Suppressor macrophage (primary cell): ENCODE measurements around the gene OXLD1.

Source experiments
- DNase-seq, 4 experiments: peaks; one replicate each; pipeline ENCODE4 v3.0.0-alpha.2; 2020 to 2022

Gene OXLD1

GRCh38 chr17:81682565-81683207 is 16.3 kb upstream of the OXLD1 start:
- peak in 2 of 4 experiments; percentile 11 to 37 for DNase-seq

GRCh38 chr17:81681672-81682071 is 15.3 kb upstream of the OXLD1 start:
- DNase-seq: no peak

GRCh38 chr17:81680150-81680549 is 13.7 kb upstream of the OXLD1 start:
- DNase-seq: no peak

DNA sequence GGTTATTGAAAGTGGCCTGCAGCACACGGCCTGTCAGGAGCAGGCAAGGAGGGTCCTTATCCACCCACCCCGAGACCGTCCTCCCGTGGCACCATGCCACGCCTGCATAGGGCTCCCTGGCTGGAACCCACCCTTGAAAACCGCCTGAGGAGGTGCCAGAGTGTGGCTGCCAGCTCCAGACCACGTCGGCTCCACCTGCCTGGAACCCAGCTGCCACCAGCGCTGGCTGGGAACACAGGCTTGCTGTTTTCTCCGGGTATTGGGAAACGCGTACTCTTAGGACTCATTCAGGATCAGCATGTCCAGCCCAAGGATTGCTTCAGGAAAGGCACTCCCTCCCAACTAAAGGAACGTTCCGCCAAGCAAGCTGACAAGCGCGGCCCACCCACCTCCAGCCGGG is 10.5 kb upstream of the OXLD1 start:
- no peak for DNase-seq

GRCh38 chr17:81675515-81676221 is 9.3 kb upstream of the OXLD1 start:
- peak in 2 of 4 experiments; percentile 15 to 28 for DNase-seq

DNA sequence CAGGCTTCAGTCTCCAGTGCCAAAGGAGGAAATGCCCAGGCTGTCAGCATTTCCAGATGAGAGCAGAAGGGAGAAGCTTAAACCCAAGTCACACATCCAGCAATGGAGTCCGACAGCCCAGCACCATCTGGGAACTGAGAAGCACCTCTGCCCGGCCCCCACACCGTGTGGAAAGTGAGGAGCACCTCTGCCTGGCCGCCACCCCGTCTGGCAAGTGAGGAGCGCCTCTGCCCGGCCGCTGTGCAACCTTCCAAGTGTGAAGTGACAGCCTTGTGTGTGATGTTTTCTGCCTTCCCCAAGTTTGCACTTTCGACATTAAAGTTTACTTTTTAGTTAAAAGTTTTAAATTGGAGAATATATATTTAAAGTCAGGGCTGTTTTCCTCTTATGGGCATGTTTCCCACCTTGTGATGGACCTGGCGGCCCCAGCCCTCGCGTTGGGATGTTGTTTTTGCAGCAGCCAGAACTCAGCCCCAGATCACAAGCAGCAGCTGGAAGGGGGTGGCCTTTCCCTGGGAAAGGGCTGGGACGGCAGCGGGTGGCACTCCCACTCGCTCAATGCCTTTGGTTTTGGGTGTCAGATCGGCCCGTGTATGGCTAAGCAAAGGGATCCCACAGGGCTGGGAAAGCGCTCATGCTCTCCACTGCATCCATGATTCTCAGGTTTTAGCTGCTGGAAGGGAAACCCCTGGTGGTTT is 7.3 kb upstream of the OXLD1 start:
- DNase-seq: no peak

- no peak for DNase-seq
Observed at GRCh38 chr17:81672954-81673353, 6.5 kb upstream of the OXLD1 start.

GRCh38 chr17:81672504-81672903 is 6.1 kb upstream of the OXLD1 start:
- no peak for DNase-seq

GRCh38 chr17:81667754-81668153 is 1.3 kb upstream of the OXLD1 start:
- DNase-seq: peak in 1 of 4 experiments; percentile 27

DNA sequence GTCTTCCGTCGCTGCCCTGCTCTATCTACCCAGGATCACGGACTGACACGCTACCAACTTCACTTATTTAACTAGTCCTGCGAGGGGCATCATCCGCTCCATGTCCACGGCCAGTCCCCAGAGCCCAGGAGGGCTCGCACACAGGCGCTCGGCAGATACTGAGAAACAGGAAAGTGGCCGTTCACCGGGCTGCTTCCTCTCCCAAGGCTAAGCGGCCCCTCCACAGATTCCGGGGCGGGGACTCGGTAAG is 388 bp downstream of the OXLD1 start:
- peak; percentile 22 to 64 (median 42) for DNase-seq

- DNase-seq: peak; percentile 13 to 42 (median 27)
Observed at GRCh38 chr17:81665205-81666091, 957 bp downstream of the OXLD1 start.

- no peak for DNase-seq
Observed at GRCh38 chr17:81664051-81664470, 2.3 kb downstream of the OXLD1 start.

- DNase-seq: no peak
Observed at GRCh38 chr17:81662002-81662401, 4.4 kb downstream of the OXLD1 start.

DNA sequence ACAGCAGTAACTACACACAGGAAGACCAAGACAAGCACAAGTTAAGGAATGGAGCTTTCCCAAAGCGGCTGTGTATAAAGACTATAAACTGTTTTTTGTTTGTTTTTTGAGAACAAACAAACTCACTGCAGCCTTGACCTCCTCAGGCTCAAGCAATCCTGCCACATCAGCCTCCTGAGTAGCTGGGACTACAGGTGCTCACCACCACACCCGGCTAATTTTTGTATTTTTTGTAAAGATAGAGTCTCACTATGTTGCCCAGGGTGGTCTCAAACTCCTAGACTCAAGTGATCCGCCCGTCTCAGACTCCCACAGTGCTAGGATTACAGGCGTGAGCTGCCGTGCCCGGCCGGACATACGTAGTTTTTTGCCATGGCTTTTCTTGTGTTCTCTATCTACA is 6.0 kb downstream of the OXLD1 start:
- no peak for DNase-seq

DNA sequence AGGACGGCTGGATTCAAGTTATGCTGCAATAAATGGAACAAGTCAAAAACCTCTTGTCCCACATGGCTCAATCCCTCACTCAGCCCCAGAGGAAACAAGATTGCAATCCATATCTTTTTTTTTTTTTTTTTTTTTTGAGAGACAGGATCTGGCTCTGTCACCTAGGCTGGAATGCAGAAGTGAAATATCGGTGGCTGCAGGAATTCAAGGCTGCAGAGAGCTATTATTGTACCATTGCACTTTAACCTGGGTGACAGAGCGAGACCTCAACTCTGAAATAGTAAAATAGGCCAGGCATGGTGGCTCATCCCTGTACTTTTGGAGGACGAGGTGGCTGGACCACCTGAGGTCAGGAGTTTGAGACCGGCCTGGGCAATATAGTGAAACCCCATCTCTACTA is 7.4 kb downstream of the OXLD1 start:
- no peak for DNase-seq

GRCh38 chr17:81656835-81657234 is 9.6 kb downstream of the OXLD1 start:
- DNase-seq: peak in 1 of 4 experiments; percentile 18

- DNase-seq: no peak
Observed at GRCh38 chr17:81656118-81656743, 10.2 kb downstream of the OXLD1 start, which contains the start of gene PDE6G. Gene PDE6G (minus strand): TSS chr17:81656542. CDS start chr17:81653305, 3,237 bp downstream.

GRCh38 chr17:81655378-81656117 is 10.9 kb downstream of the OXLD1 start:
- peak in 3 of 4 experiments; percentile 46 to 66 (median 62) for DNase-seq

DNA sequence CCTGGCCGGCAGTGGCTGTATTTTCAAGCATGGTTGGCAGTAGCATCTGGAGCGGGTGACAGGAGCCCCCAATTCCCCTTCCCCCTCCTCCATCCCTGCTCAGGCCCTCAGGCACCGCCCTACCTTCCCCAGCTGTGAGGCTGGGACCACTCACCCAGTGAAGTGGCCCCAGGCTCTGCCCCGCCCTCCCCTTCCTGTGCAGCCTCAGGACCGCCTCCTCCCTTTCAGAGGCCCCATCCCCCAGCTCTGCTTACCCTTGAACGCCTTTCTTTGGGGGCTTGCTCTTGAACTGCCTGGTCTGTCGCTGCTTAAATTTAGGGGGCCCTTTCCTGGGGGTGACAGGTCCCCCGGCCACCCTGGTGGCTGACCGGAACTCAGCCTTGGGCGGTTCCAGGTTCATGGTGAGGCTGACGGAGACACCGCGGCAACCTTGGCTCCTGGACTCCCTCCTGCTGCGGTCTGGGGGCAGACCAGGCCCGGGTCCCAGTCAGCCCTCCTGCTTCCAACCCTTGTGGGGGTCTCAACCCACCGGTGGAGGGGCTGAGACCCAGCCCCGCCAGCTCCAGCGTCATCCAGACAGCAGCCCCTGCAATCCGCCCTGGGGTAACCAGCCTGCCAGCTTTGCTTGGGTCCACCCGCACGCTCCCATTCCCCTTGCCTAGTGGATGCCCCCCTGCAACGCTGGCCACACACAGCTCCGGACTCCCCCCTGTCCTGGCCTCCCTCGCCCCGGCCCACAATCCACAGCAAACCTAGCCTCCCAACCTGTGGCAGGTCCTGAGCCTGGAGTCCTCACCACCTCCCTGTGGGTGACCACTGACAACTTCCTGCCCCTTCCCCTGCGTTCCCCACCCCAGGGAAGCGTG is 13.3 kb downstream of the OXLD1 start:
- DNase-seq: no peak

GRCh38 chr17:81651692-81652091 is 14.7 kb downstream of the OXLD1 start:
- DNase-seq: no peak

GRCh38 chr17:81650951-81651350 is 15.5 kb downstream of the OXLD1 start:
- DNase-seq: no peak
